GM19023 (cell line): ENCODE measurements around the gene MRPL11.
"Not testable (repeated sequence)": the region's sequence is repeated elsewhere in the genome, so short reads cannot be mapped to it uniquely, and the experiment has no call there.

ENCODE experiments used
- ATAC-seq: cut with Tn5 transposase; IDR thresholded peaks from one replicate; pipeline ENCODE4 v1.9.1; 2021; ENCODE audit warnings: mild to moderate bottlenecking, moderate library complexity; ENCODE audit not compliant: unreplicated experiment

The MRPL11 gene

GRCh38 chr11:66431871-66432329, 6.7 kb downstream of the MRPL11 start:
- ATAC-seq = not testable (repeated sequence)

- ATAC-seq = not testable (repeated sequence)
Observed at GRCh38 chr11:66431287-66431686, 7.4 kb downstream of the MRPL11 start.

- ATAC-seq = no peak
Observed at GRCh38 chr11:66429983-66430602, 8.6 kb downstream of the MRPL11 start.

GRCh38 chr11:66428933-66429332, 9.7 kb downstream of the MRPL11 start:
- ATAC-seq = no peak

- ATAC-seq = no peak
Observed at GRCh38 chr11:66426314-66426713, 12.3 kb downstream of the MRPL11 start.

- no peak for ATAC-seq
Observed at GRCh38 chr11:66421492-66422205, 17.0 kb downstream of the MRPL11 start.

- ATAC-seq = no peak
Observed at GRCh38 chr11:66420671-66421476, 17.8 kb downstream of the MRPL11 start, which contains the start of gene NPAS4. Gene NPAS4, plus strand, starts transcription at chr11:66421035. Its CDS starts 145 bp downstream, at chr11:66421180.

GRCh38 chr11:66419825-66420224, 18.8 kb downstream of the MRPL11 start:
- ATAC-seq = no peak

- ATAC-seq = no peak
Observed at GRCh38 chr11:66418986-66419308, 19.7 kb downstream of the MRPL11 start.

- no peak for ATAC-seq
Observed at GRCh38 chr11:66418168-66418985, 20.3 kb downstream of the MRPL11 start.

GRCh38 chr11:66417000-66417399, 21.6 kb downstream of the MRPL11 start:
- ATAC-seq = no peak

GRCh38 chr11:66415423-66415822, 23.2 kb downstream of the MRPL11 start:
- no peak for ATAC-seq

- no peak for ATAC-seq
Observed at GRCh38 chr11:66414120-66414934, 24.3 kb downstream of the MRPL11 start.

- no peak for ATAC-seq
Observed at GRCh38 chr11:66413167-66413566, 25.5 kb downstream of the MRPL11 start.

- ATAC-seq = no peak
Observed at GRCh38 chr11:66412110-66412509, 26.5 kb downstream of the MRPL11 start.

GRCh38 chr11:66411323-66411722, 27.3 kb downstream of the MRPL11 start:
- ATAC-seq = no peak

GRCh38 chr11:66410191-66410590, 28.5 kb downstream of the MRPL11 start:
- ATAC-seq = no peak

GRCh38 chr11:66409226-66409625, 29.4 kb downstream of the MRPL11 start:
- ATAC-seq = peak; percentile 7

- peak; percentile 48 for ATAC-seq
Observed at GRCh38 chr11:66408488-66409214, 30.0 kb downstream of the MRPL11 start.
